CD14-positive monocyte (primary cell): ENCODE results near the gene CCM2. TPM values are rescaled to one million over a fixed set of nuclear protein-coding genes. Genes with fewer than 3 reads are reported as not detected.
A peak's percentile ranks its signal among the peaks of the same experiment; 100 is the strongest.

Experiments used
- DNase-seq, 3 donors: peaks; one replicate each; pipeline ENCODE4 v3.0.0-alpha.2; 2011 to 2022
- H2AFZ ChIP-seq: 2 replicates; pipeline ENCODE4 v1.6.0; 2012; ENCODE audit warnings: mild to moderate bottlenecking, low read depth, low read length, inconsistent platforms; ENCODE audit not compliant: insufficient read depth, poor library complexity, severe bottlenecking
- H3K27ac ChIP-seq, 2 donors: 1 replicate in 1 of 2; 2 replicates in 1 of 2; pipeline ENCODE4 v1.5.1; 2012 to 2013; ENCODE audit warnings: low read length in 2 of 2, control low read depth in 1 of 2, inconsistent platforms in 1 of 2, low read depth in 1 of 2, mild to moderate bottlenecking in 1 of 2
- H3K27me3 ChIP-seq, 2 donors: one replicate each; pipeline versions ENCODE4 v1.6.0 to v1.6.1; 2011 to 2013; ENCODE audit warnings: low read length in 2 of 2; ENCODE audit not compliant: control insufficient read depth in 2 of 2, insufficient read depth in 2 of 2
- H3K36me3 ChIP-seq, 2 donors: replicated peaks in 1 of 2; 1 replicate in 1 of 2; 2 replicates in 1 of 2; pipeline versions ENCODE4 v1.5.1 to v1.6.1; 2012 to 2013; ENCODE audit warnings: low read length in 2 of 2, control low read depth in 1 of 2, inconsistent platforms in 1 of 2, mild to moderate bottlenecking in 1 of 2; ENCODE audit not compliant: insufficient read depth in 2 of 2, control insufficient read depth in 1 of 2
- H3K4me1 ChIP-seq, 2 donors: 1 replicate in 1 of 2; 2 replicates in 1 of 2; pipeline versions ENCODE4 v1.5.1 to v1.6.1; 2012 to 2013; ENCODE audit warnings: low read length in 2 of 2, control low read depth in 1 of 2, inconsistent platforms in 1 of 2, mild to moderate bottlenecking in 1 of 2, moderate library complexity in 1 of 2; ENCODE audit not compliant: insufficient read depth in 2 of 2, control insufficient read depth in 1 of 2
- H3K4me2 ChIP-seq: replicated peaks from 2 replicates; pipeline ENCODE3; 2012; ENCODE audit warnings: low read length, moderate library complexity, mild to moderate bottlenecking; ENCODE audit not compliant: poor library complexity, severe bottlenecking; ENCODE audit errors: extremely low read depth
- H3K4me3 ChIP-seq, 3 experiments: fragments of 200-600 bp in 1 of 3; sonication (generic) in 1 of 3; replicated peaks in 1 of 3; 1 replicate in 2 of 3; 2 replicates in 1 of 3; pipeline ENCODE4 v1.5.1; 2011 to 2013; ENCODE audit warnings: low read length in 3 of 3, mild to moderate bottlenecking in 3 of 3, control low read depth in 2 of 3, low read depth in 2 of 3, inconsistent platforms in 1 of 3, moderate library complexity in 1 of 3
- H3K79me2 ChIP-seq: 2 replicates; pipeline ENCODE4 v1.6.0; 2012; ENCODE audit warnings: mild to moderate bottlenecking, control low read depth, inconsistent platforms, low read length, moderate library complexity; ENCODE audit not compliant: insufficient read depth
- H3K9ac ChIP-seq: 2 replicates; pipeline ENCODE4 v1.6.0; 2017; ENCODE audit warnings: low read length, mild to moderate bottlenecking; ENCODE audit not compliant: insufficient read depth, poor library complexity, severe bottlenecking
- H3K9me3 ChIP-seq, 2 donors: replicated peaks in 1 of 2; 1 replicate in 1 of 2; 2 replicates in 1 of 2; pipeline versions ENCODE4 v1.5.1 to v1.6.1; 2012 to 2013; ENCODE audit warnings: low read length in 2 of 2, control low read depth in 1 of 2; ENCODE audit not compliant: control insufficient read depth in 1 of 2, insufficient read depth in 1 of 2
- H4K20me1 ChIP-seq: 2 replicates; pipeline ENCODE4 v1.6.0; 2012; ENCODE audit warnings: mild to moderate bottlenecking, low read length, control low read depth, moderate library complexity; ENCODE audit not compliant: insufficient read depth
- H3K27ac Mint-ChIP-seq, 7 donors: one replicate each; pipeline ENCODE4 v1.8.0; 2020; ENCODE audit warnings: mild to moderate bottlenecking in 7 of 7, mixed read lengths in 7 of 7, moderate library complexity in 6 of 7, inconsistent platforms in 2 of 7
- H3K27me3 Mint-ChIP-seq, 3 donors: one replicate each; pipeline ENCODE4 v1.8.0; 2021 to 2022; ENCODE audit warnings: low read depth in 3 of 3, mild to moderate bottlenecking in 3 of 3, mixed read lengths in 3 of 3, moderate library complexity in 3 of 3, inconsistent platforms in 1 of 3
- H3K36me3 Mint-ChIP-seq, 2 donors: one replicate each; pipeline ENCODE4 v1.8.0; 2020; ENCODE audit warnings: mixed read lengths in 2 of 2, inconsistent platforms in 1 of 2, mild to moderate bottlenecking in 1 of 2
- H3K4me1 Mint-ChIP-seq: one replicate; pipeline ENCODE4 v1.8.0; 2020; ENCODE audit warnings: mild to moderate bottlenecking, mixed read lengths
- H3K4me3 Mint-ChIP-seq, 2 donors: one replicate each; pipeline ENCODE4 v1.8.0; 2020; ENCODE audit warnings: mild to moderate bottlenecking in 2 of 2, mixed read lengths in 2 of 2, moderate library complexity in 1 of 2
- H3K9me3 Mint-ChIP-seq, 7 donors: one replicate each; pipeline ENCODE4 v1.8.0; 2020 to 2022; ENCODE audit warnings: mixed read lengths in 7 of 7, mild to moderate bottlenecking in 6 of 7, moderate library complexity in 6 of 7, inconsistent platforms in 2 of 7
- WGBS: methylation state at CpG from one replicate; pipeline ENCODE4 v1.1.5; 2013; ENCODE audit warnings: missing lambda C conversion rate; ENCODE audit not compliant: insufficient coverage; 5-methylcytosine and 5-hydroxymethylcytosine counted together
- intact Hi-C, 2 donors: fragments of 100-400 bp; cut with micrococcal nuclease; formaldehyde crosslinking; loops; one replicate each; pipeline versions ENCODE4 v1.15.0 to v1.15.1; 2023
- polyA plus RNA-seq, 3 donors: library from polyadenylated mRNA; depleted of rRNA in 1 of 3; unstranded in 2 of 3; stranded (reverse) in 1 of 3; fragments of 300-500 nt in 2 of 3; fragments of >200 nt in 1 of 3; fragmentation: Illumina TruSeq in 2 of 3; gene quantifications; 1 replicate in 2 of 3; 2 replicates in 1 of 3; pipeline ENCODE4 v1.2.3, GENCODE V29; 2012 to 2021
- TF ChIP-seq, protein P1 (sequence below): fragments of 200-600 bp; IDR thresholded peaks from one replicate; pipeline ENCODE4 v1.8.0; 2022; ENCODE audit warnings: antibody characterized with exemption, mild to moderate bottlenecking

The CCM2 gene
- polyA plus RNA-seq, 3 donors, result 38.5 to 102 (median 51.4) TPM

DNA sequence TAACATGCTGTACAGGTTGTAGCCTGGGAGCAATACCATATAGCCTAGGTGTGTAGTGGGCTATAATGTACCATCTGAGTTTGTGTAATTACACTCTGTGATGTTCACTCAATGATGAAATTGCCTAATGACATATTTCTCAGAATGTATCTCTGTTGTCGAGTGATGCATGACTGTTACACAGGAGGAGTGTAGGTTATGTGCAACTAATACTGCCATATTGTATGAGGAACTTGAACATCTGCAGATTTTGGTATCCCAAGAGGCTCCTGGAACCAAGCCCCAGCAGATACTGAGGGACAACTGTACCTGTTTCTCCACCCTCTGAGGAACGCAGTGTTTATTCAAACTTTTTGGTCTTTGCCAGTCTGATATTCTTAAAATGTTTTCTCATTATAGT, 50.2 kb downstream of the CCM2 start:
- Histone ChIP-seq H4K20me1 (peaks cover 98% of the 10 kb centered on the region), H3K9ac (no peak overlapping the region), H3K4me3 (no peak overlapping the region), H3K9me3 (no peaks in the 10 kb centered on the region), H3K4me1 (peaks cover 0 to 3% of the 10 kb centered on the region in 2 donors), H2AFZ (no peak overlapping the region), H3K27ac (peak overlapping the region in 1 of 2 donors; percentile 46), H3K79me2 (peaks cover 65% of the 10 kb centered on the region), H3K4me2 (no peak overlapping the region), H3K36me3 (peaks cover 65 to 88% of the 10 kb centered on the region in 2 donors), H3K27me3 (no peaks in the 10 kb centered on the region)
- peaks cover 8% of the 10 kb centered on the region for H3K4me1 Mint-ChIP-seq
- no peak overlapping the region for H3K4me3 Mint-ChIP-seq
- no peaks in the 10 kb centered on the region for H3K27me3 Mint-ChIP-seq
- no peak for DNase-seq
- H3K36me3 Mint-ChIP-seq, result peaks cover 58 to 86% of the 10 kb centered on the region in 2 donors
- WGBS, result 50% methylated on average over 2 of the region's 2 CpGs
- H3K27ac Mint-ChIP-seq, result peak overlapping the region in 4 of 7 donors; percentile 3 to 55 (median 19)
- no peaks in the 10 kb centered on the region for H3K9me3 Mint-ChIP-seq
- TF ChIP-seq, protein P1, sequence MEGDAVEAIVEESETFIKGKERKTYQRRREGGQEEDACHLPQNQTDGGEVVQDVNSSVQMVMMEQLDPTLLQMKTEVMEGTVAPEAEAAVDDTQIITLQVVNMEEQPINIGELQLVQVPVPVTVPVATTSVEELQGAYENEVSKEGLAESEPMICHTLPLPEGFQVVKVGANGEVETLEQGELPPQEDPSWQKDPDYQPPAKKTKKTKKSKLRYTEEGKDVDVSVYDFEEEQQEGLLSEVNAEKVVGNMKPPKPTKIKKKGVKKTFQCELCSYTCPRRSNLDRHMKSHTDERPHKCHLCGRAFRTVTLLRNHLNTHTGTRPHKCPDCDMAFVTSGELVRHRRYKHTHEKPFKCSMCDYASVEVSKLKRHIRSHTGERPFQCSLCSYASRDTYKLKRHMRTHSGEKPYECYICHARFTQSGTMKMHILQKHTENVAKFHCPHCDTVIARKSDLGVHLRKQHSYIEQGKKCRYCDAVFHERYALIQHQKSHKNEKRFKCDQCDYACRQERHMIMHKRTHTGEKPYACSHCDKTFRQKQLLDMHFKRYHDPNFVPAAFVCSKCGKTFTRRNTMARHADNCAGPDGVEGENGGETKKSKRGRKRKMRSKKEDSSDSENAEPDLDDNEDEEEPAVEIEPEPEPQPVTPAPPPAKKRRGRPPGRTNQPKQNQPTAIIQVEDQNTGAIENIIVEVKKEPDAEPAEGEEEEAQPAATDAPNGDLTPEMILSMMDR, result no peak
- intact Hi-C loops, result no loop called here

DNA sequence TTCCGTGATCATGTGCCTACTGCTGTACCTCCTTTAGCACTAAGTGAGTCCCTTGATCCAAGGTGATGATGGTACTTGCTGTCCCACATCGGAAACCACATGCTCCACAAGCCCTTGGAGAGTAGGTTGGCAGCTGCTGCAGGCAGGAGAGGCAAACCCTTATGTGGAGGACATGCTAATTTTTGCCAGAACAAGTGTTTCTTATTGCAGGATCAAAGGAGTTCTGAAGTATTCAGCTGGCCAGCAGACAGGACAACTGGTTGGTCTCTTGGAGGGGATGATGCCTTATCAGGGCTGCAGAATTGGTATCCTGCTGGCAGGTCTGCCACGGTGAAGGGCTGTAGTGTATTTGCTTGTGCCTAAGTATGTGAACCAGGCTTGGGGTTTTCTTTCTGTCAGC, 52.0 kb downstream of the CCM2 start:
- 100% methylated on average over 2 of the region's 3 CpGs for WGBS
- peaks cover 13% of the 10 kb centered on the region for H3K4me1 Mint-ChIP-seq

More for the DNA sequence above, 52.0 kb downstream of the CCM2 start:
- no peaks in the 10 kb centered on the region for H3K27me3 Mint-ChIP-seq
- H3K4me3 Mint-ChIP-seq, result no peak overlapping the region
- Histone ChIP-seq H3K27me3 (no peaks in the 10 kb centered on the region), H4K20me1 (peaks cover 98% of the 10 kb centered on the region), H2AFZ (no peak overlapping the region), H3K36me3 (peaks cover 55 to 74% of the 10 kb centered on the region in 2 donors), H3K9ac (no peak overlapping the region), H3K4me2 (no peak overlapping the region), H3K27ac (peak overlapping the region in 1 of 2 donors; percentile 20), H3K4me1 (peaks cover 0 to 3% of the 10 kb centered on the region in 2 donors), H3K4me3 (no peak overlapping the region), H3K79me2 (peaks cover 78% of the 10 kb centered on the region), H3K9me3 (no peaks in the 10 kb centered on the region)
- TF ChIP-seq, protein P1, result no peak
- intact Hi-C loops, result no loop called here
- peaks cover 47 to 78% of the 10 kb centered on the region in 2 donors for H3K36me3 Mint-ChIP-seq
- no peaks in the 10 kb centered on the region for H3K9me3 Mint-ChIP-seq
- peak overlapping the region in 3 of 7 donors; percentile 64 to 66 (median 65) for H3K27ac Mint-ChIP-seq
- DNase-seq, result no peak
